HG02678 (cell line): Measurements from ENCODE around the gene SLC6A18.

Experiments used
- ATAC-seq: cut with Tn5 transposase; IDR thresholded peaks from one replicate; pipeline ENCODE4 v1.9.1; 2021; ENCODE audit warnings: mild to moderate bottlenecking, moderate library complexity; ENCODE audit not compliant: unreplicated experiment

SLC6A18 gene

DNA sequence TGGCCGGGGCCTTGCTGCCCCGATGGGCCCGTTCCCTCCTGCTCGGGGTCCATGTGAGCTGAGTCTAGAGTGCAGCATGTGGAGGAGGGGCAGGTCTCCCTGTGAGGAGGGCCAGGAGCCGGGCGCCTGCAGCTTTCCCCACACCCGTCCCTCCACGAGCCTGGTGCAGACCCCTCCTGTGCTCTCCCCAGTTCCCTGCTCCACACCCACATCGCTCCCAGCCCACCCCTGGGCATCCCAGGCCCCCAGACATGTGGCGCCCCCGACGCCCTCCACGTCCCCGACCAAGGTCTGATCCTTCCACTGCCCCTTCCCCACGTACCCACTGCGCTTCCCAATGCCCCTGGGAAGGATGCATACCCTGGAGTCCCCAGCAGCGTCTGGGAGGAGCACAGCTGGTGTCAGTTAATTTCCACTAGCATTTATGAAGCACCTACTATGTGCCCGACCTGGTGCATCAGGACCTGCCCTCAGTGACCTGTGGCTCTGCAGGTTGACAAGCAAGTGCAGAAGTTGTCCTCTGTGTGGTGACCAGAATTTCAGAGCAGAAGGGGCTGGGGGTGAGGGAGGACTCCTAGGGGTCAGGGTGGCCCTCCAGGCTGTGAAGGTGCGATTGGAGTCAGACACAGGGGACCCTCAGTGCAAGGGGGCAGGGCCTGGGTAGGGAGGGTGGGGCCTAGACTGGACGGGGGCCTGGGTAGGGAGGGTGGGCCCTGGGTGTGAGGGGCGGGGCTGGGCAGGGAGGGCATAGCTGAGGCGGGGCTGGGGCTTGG is 10.8 kb upstream of the SLC6A18 start:
- ATAC-seq, result no peak

GRCh38 chr5:1214936-1215220 is 10.3 kb upstream of the SLC6A18 start:
- no peak for ATAC-seq

DNA sequence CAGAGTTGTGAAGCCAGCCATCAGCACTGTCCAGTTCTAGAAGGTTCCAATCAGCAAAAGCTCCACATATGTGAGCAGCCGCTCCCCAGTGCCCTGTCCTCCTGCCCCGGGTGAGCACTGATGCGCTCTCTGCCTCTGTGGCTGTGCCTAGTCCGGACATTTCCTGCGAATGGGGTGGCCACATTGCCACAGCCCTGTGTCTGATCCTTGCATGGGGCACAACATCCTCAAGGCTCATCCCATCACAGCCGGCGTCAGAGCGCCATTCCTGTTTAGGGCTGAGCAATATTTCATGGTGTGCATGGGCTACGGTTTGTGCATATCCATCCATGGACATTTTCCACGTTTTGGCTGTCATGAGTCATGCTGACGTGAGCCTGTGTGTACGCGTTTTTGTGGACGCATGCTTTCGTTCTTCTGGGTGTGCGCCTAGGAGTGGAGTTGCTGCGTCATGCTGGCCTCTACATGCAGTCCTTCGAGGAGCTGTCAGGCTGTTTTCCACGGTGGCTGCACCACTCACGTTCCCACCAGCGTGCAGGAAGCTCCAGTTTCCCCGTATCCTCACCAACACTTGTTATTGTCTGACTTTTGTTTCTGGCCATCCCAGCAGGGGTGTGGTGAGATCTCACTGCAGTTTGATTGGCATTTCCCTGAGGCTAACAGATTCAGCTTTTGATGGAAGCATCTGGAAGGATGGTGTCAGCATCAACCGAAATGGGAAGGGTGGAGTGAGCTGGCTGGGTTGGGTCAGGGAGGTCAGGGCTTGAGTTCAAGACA is 9.7 kb upstream of the SLC6A18 start:
- no peak for ATAC-seq

DNA sequence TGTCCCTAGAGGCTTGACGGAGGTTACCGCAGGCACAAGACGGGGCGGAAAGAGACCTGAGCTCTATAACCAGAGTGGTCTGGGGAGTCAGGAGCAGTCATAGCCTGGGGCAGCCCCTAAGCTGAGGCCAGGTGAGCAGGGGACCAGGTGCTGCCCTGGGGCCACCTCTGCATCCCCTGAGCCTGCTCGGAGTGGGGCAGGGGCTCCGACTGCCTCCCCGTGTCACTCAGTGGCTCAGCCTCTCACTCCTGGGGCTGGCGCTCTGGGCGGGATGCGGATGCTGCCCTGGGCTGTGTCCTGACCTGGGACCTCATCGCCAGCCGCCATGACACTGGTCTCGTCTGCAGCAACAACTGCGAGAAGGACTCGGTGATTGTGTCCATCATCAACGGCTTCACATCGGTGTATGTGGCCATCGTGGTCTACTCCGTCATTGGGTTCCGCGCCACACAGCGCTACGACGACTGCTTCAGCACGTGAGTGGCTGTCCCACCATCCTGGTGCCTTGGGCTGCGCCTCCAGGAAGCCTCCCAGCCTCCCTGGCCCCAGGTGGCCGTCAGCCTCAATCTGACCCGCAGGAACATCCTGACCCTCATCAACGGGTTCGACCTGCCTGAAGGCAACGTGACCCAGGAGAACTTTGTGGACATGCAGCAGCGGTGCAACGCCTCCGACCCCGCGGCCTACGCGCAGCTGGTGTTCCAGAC is 8.8 kb upstream of the SLC6A18 start:
- ATAC-seq, result no peak

GRCh38 chr5:1216918-1217295 is 8.3 kb upstream of the SLC6A18 start:
- no peak for ATAC-seq

DNA sequence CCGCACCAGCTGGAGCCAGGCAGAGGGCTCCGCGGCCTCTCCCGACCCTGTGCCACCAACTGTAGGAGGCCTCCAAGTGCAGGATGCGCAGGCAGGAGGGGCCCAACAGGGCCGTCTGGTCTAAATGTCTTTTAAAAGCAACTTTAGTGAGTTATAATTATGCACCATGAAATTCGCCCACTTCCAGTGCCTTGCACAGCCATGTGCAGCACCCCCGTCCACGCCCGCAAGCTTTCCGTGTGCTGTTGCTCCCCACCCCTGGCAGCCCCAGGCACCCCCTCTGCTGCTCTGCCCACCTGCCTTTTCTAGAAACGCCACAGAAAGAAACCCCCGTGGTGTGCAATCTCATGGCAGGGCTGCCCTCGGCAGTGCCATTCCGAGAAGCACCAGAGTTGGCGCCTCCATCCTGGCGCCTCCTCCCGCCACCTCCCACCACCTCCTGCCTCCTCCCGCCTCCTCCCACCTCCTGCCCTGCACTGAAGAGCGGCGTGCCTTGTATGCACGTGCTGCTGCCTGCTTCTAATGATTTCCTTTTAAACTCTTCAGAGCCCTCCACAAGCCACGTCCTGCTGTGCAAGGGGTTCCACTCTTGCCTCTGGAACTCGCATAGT is 7.5 kb upstream of the SLC6A18 start:
- no peak for ATAC-seq

- ATAC-seq, result no peak
These were observed 6.7 kb upstream of the SLC6A18 start for GRCh38 chr5:1218351-1219080.

DNA sequence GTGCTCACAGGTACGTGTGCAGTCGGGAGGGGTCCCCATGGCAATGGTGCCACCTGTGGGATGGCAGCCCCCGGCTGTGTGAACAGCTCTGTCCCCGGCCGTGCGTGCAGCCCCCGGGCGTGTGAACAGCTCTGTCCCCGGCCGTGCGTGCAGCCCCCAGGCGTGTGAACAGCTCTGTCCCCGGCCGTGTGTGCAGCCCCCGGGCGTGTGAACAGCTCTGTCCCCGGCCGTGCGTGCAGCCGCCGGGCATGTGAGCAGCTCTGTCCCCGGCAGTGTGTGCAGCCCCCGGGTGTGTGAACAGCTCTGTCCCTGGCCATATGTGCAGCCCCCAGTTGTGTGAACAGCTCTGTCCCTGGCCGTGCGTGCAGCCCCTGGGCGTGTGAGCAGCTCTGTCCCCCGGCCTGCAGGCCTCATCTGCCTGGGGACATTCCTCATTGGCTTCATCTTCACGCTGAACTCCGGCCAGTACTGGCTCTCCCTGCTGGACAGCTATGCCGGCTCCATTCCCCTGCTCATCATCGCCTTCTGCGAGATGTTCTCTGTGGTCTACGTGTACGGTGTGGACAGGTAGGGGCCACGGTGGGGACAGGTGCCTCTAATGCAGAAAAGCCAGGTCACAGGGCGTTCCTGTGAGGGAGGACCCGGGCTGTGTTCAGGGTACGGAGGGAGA is 5.9 kb upstream of the SLC6A18 start:
- no peak for ATAC-seq

GRCh38 chr5:1219768-1220100 is 5.4 kb upstream of the SLC6A18 start:
- ATAC-seq, result no peak

DNA sequence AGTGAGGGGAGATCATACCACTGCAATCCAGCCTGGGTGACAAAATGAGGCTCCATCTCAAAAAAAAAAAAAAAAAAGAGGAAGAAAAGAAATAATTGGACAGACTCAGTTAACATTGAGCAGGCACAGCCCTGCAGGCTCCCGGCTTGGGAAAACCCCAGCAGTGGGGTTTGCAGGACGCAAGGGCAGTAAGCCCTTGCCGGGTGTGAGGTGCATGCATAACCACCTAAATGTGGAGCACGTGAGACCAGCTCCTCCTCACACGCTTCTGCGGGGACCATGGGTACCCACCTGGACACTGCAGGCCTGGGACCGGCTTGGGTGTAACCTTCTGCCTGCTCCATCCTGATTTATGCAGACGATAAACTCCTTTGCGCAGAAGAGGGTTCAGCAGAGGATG is 4.8 kb upstream of the SLC6A18 start:
- ATAC-seq, result no peak

- ATAC-seq, result no peak
These were observed 4.3 kb upstream of the SLC6A18 start for GRCh38 chr5:1220831-1221230.

DNA sequence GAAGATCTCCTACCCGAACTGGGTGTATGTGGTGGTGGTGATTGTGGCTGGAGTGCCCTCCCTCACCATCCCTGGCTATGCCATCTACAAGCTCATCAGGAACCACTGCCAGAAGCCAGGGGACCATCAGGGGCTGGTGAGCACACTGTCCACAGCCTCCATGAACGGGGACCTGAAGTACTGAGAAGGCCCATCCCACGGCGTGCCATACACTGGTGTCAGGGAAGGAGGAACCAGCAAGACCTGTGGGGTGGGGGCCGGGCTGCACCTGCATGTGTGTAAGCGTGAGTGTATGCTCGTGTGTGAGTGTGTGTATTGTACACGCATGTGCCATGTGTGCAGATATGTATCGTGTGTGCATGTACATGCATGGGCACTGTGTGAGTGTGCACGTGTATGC is 3.5 kb upstream of the SLC6A18 start:
- ATAC-seq, result no peak

DNA sequence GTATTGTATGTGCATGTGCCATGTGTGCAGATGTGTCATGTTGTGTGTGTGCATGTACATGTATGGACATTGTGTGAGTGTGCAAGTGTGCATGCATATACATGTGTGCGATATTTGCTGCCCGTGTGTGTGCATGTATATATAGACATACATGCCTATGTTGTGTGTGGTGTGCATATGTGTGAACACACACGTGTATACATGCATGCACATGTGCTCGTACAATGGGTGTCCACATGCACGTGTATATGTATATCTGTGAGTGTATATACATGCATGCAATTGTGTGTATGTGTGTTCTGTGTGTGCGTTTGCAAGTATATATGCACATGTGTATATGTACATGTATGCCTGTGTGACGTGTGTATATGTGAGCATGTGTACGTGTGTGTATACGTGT is 3.0 kb upstream of the SLC6A18 start:
- ATAC-seq, result no peak

GRCh38 chr5:1222621-1223277 is 2.4 kb upstream of the SLC6A18 start:
- no peak for ATAC-seq

GRCh38 chr5:1223278-1223670 is 1.9 kb upstream of the SLC6A18 start:
- no peak for ATAC-seq

DNA sequence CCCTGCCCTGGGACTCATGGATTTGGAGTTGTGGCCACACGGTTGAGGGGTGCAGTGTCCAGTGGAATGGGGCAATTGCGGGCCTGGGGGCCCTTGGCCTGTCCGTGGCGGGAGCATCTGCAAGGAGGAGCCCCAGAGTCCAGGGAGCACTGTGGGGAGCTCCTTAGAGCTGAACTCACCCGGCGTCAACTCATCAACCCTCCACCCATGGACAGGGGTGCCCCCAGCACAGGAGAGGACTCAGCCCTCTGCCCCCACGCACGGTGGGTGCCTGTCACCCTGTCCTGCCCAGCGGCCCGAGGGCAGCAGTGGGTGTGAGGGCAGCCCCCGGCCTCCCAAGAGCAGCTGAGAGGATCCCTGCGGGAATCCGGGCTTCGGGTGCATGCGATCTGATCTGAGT is 550 bp upstream of the SLC6A18 start:
- ATAC-seq, result no peak

DNA sequence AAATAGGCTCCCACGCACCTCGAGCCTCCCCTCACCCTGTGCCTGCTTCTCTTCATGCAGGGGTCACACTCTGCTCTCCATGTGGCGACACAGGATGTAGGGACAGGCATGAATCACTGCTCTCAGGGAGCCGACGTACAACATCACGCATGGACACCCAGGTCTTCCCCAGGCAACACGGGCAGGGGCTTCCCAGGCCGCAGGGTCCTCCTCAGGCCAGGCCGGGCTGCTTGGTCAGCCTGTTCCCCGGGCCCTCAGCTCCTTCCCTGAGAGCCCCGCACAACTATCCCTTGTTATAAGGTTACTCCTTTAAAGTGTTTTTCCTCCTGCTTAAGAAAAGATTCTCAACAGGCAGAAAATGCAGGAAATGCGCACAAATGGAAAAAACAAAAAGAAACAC is 1.1 kb downstream of the SLC6A18 start:
- ATAC-seq, result no peak

- ATAC-seq, result no peak
These were observed 1.8 kb downstream of the SLC6A18 start for GRCh38 chr5:1226839-1227581.

DNA sequence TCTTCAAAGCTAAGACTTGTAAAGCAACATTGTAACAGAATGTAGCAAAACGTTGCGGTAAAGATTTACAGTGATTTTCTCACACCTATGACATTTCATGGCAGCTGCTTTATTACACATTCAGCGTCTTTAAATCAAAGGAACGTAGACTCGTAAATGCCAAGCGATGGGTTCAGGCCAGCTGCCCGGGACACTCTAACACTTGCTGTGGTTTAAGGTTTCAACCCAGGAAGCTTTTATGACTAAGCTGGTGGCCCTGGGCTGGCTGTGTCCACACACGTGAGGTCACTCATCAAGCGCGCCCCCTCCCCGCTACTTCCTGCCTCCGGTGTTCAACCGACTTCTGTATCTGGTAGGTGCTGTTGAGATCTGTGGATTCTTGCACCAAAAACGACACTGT is 2.5 kb downstream of the SLC6A18 start:
- ATAC-seq, result no peak
